Muscle layer of duodenum (tissue), 2 donors: ENCODE results near the gene BCAP31.

Source experiments
- H3K27ac ChIP-seq: one replicate; pipeline ENCODE4 v1.7.0; 2013; ENCODE audit warnings: mild to moderate bottlenecking, low read length
- H3K27me3 ChIP-seq: one replicate; pipeline ENCODE4 v1.7.0; 2013; ENCODE audit warnings: low read depth, mild to moderate bottlenecking, control low read depth, low read length
- H3K36me3 ChIP-seq, 2 donors: one replicate each; pipeline ENCODE4 v1.7.0; 2013; ENCODE audit warnings: low read length in 2 of 2, control low read depth in 1 of 2, mild to moderate bottlenecking in 1 of 2; ENCODE audit not compliant: insufficient read depth in 2 of 2, control insufficient read depth in 1 of 2
- H3K4me1 ChIP-seq, 2 donors: one replicate each; pipeline ENCODE4 v1.7.0; 2013; ENCODE audit warnings: low read length in 2 of 2, mild to moderate bottlenecking in 2 of 2, control low read depth in 1 of 2, moderate library complexity in 1 of 2; ENCODE audit not compliant: insufficient read depth in 2 of 2, control insufficient read depth in 1 of 2
- H3K4me3 ChIP-seq, 2 donors: one replicate each; pipeline ENCODE4 v1.7.0; 2013; ENCODE audit warnings: low read length in 2 of 2, low read depth in 1 of 2, mild to moderate bottlenecking in 1 of 2
- H3K9me3 ChIP-seq, 2 donors: one replicate each; pipeline ENCODE4 v1.7.0; 2013; ENCODE audit warnings: low read length in 2 of 2, control low read depth in 1 of 2, mild to moderate bottlenecking in 1 of 2; ENCODE audit not compliant: control insufficient read depth in 1 of 2
- donor health status: healthy.

The BCAP31 gene

DNA sequence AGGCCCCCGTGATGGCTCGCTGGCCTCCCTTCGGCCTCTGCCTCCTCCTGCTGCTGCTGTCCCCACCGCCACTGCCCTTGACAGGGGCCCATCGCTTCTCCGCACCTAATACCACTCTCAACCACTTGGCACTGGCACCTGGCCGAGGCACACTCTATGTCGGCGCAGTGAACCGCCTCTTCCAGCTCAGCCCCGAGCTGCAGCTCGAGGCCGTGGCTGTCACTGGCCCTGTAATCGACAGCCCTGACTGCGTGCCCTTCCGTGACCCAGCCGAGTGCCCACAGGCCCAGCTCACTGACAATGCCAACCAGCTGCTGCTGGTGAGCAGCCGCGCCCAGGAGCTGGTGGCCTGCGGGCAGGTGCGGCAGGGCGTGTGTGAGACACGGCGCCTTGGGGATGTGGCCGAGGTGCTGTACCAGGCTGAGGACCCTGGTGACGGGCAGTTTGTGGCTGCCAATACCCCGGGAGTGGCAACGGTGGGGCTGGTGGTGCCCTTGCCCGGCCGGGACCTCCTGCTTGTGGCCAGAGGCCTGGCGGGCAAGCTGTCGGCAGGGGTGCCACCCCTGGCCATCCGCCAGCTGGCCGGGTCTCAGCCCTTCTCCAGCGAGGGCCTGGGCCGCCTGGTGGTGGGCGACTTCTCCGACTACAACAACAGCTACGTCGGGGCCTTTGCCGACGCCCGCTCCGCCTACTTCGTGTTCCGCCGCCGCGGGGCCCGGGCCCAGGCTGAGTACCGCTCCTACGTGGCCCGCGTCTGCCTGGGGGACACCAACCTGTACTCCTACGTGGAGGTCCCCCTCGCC is 42.9 kb upstream of the BCAP31 start:
- H3K9me3 ChIP-seq = no peaks in the 10 kb centered on the region
- H3K36me3 ChIP-seq = peaks cover 0 to 7% of the 10 kb centered on the region in 2 donors
- peaks cover 0 to 3% of the 10 kb centered on the region in 2 donors for H3K4me1 ChIP-seq
- H3K27me3 ChIP-seq = no peaks in the 10 kb centered on the region
- peak overlapping the region in 1 of 2 donors; percentile 52 for H3K4me3 ChIP-seq
- H3K27ac ChIP-seq = no peak overlapping the region

DNA sequence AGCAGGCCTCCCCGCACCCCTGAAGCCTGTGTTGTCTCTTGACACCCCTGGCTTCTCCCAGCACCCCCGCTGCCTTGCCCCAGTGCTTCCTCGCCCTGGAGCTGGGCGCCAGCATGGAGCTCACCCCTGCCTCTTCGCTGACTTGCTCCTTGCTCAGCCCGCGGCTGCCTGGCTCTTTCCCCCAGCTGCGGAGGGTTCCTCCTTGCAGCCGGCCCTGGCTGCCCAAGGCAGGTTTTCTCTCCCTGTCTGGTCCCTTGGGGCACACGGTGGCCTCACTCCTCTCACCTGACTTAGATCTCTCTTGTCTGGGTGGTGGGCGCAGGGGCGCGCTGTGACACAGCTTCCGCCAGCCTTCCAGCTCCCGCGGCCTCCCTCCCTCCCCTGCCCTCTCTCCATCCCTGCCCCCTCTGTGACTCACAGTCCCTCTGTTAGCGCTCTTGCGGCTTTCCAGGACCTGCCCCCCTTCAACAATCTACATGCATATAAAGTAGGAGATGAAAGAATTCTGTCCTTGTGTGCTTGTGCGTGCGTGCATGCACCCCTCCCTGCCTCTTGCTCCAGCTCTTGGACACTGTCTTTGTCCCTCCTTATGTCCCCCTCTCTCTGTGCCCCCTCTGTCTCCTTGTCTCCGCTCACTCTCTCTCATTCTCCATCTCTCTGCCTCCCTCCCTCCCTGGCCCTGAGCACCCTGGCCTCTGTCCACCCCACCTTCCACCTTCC is 42.1 kb upstream of the BCAP31 start:
- Histone ChIP-seq H3K27me3 (no peaks in the 10 kb centered on the region), H3K4me1 (peaks cover 0 to 3% of the 10 kb centered on the region in 2 donors), H3K4me3 (peak overlapping the region in 1 of 2 donors; percentile 52), H3K27ac (no peak overlapping the region), H3K9me3 (no peaks in the 10 kb centered on the region), H3K36me3 (peaks cover 0 to 5% of the 10 kb centered on the region in 2 donors)

DNA sequence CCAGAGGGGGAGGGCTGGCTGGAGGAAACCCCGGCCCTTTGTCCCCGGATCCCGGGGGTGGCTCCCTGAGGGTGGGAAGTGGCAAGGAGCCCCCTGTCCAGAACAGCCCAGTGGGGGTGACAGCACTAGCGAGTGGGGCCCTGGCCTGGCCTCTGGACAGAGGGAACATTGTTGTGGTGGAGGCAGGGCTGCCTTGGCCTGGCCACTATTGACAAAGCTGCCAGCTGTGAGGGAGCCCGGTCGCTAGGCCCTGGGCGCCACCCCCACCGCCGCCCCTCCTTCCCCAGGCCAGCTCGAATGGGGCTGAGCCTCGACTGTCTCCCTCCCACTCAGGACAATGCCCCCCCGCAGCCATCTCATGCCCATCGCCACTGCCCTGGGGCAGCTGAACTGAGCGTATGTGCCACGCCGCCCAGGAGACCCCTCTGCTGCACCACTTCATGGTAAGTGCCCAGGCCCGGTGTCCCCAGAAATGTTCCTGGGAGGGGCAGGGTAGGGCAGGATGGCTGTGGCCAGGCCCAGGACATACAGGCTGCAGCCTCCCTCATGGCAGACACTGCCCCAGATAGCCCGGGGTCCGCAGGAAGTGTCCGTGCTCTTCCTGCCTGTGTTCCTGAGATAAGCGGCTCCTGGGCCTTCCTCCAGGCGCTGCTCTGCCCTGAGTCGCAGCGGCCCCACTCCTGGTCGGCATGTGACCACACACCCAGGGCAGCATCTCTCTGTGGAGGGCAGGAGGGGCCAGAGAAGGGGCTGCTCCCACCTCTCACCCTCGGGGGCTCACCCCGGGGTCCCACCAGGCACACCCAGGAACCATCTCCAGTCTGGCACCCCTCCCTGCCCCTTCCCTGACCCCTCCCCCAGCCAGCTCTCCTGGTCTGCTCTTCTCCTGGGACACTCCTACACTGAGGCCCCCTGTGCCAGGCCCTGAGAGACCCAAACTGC is 41.2 kb upstream of the BCAP31 start:
- H3K4me3 ChIP-seq = peak overlapping the region in 1 of 2 donors; percentile 52
- H3K9me3 ChIP-seq = no peaks in the 10 kb centered on the region
- no peak overlapping the region for H3K27ac ChIP-seq
- no peaks in the 10 kb centered on the region for H3K36me3 ChIP-seq
- peaks cover 0 to 3% of the 10 kb centered on the region in 2 donors for H3K4me1 ChIP-seq
- H3K27me3 ChIP-seq = no peaks in the 10 kb centered on the region

DNA sequence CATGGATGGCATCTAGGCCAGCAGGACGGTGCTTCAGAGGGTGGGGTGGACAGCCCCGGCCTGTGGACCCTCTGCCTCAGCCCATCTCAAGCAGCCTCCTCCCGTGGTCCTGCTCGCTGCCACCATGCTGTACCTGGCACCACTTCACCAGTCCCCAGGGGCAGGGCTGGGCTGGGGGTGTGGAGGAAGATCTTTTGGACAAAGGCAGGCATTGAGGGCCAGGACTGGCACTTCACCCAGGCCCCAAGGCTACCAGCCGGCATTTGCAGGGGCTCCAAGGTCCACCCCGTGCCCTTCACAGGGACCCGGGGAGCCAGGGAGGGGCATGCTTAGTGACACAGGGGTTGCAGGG is 40.6 kb upstream of the BCAP31 start:
- H3K9me3 ChIP-seq = no peaks in the 10 kb centered on the region
- no peak overlapping the region for H3K27ac ChIP-seq
- H3K4me1 ChIP-seq = peaks cover 0 to 3% of the 10 kb centered on the region in 2 donors
- H3K36me3 ChIP-seq = no peaks in the 10 kb centered on the region
- peak overlapping the region; percentile 16 to 52 for H3K4me3 ChIP-seq
- no peaks in the 10 kb centered on the region for H3K27me3 ChIP-seq

DNA sequence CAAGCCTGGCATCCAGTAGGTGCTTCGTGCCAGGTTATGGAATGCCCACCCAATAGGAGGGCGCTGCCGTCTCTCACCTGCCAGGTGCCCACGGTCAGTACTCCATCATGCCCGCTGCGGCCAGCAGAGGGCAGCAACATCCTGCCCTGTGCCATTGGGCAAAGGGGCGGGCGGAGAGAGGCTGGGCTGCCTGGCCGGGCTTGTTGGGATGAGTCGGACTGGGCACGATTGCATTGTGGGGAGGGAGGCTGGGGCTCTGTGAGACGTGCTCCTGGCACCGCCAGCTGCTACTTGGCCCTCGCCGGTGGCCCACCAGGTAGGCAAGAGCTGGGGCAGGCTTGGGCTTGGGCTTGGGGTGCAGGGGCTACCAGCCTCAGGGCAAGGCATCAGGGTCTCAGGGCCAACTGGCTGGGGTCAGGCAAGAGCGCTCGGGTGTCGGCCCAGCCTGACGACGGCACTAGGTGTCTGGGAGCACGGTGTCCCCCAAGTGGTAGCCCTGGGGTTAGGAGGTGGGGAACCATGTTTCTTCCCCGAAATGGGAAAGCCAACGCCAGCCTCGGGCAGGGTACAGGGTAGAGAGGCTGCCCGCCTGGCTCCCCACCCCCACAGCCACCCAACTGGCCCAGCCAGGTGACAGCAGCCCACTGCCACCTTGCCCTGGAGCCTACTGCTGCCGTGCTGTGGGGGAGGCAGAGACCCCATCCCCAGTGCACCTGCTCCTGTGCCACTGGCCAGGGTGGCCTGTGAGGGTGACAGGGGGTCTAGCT is 40.0 kb upstream of the BCAP31 start, which contains the start of gene PLXNB3:
Gene PLXNB3 (plus strand): TSS at position 261 of the 767 bp plus-strand sequence. CDS start 1,287 bp downstream, outside the sequence.
- peak within 1 kb of the TSS; percentile 16 to 52 for H3K4me3 ChIP-seq
- H3K27me3 ChIP-seq = no peaks in the 10 kb centered on the region
- no peaks in the 10 kb centered on the region for H3K36me3 ChIP-seq
- H3K27ac ChIP-seq = no peak within 1 kb of the TSS
- peaks cover 0 to 3% of the 10 kb centered on the region in 2 donors for H3K4me1 ChIP-seq
- no peaks in the 10 kb centered on the region for H3K9me3 ChIP-seq

DNA sequence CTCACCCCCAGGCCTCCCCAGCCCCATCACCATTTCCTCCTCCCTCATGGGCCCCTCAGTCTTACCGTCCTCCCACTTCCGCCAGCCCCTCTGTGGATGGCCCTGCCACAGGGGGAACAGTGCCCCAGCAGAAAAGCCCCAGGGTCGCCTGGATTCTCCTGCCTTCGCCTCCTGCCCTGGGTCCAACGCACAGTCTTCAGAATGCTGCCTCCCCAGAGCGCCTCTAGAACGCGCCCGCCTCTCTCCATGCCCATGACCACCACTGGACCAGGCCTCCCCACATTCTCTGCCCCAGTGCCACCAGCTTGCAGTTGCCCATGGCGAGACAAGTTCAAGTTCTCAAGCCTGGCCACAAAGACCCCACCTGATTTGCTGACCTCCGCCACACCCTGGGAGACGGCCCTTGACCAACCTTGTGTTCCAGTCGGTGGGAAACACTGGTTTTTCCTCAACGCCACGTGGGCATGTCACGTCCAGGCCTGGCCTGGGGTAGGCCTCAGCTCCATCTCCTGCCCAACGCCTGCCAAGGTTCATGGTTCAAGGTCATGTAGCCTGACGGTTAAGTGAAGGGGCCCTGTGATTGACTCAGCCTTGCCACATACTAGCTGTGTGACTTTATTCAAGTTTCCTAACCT is 39.2 kb upstream of the BCAP31 start:
- H3K27me3 ChIP-seq = no peaks in the 10 kb centered on the region
- H3K4me3 ChIP-seq = no peak overlapping the region
- H3K9me3 ChIP-seq = no peaks in the 10 kb centered on the region
- no peaks in the 10 kb centered on the region for H3K36me3 ChIP-seq
- no peak overlapping the region for H3K27ac ChIP-seq
- H3K4me1 ChIP-seq = peaks cover 0 to 2% of the 10 kb centered on the region in 2 donors

GRCh38 chrX:153762626-153763173 is 38.5 kb upstream of the BCAP31 start:
- no peaks in the 10 kb centered on the region for H3K9me3 ChIP-seq
- H3K4me1 ChIP-seq = no peaks in the 10 kb centered on the region
- H3K27ac ChIP-seq = no peak overlapping the region
- H3K4me3 ChIP-seq = no peak overlapping the region
- H3K36me3 ChIP-seq = no peaks in the 10 kb centered on the region
- H3K27me3 ChIP-seq = no peaks in the 10 kb centered on the region

DNA sequence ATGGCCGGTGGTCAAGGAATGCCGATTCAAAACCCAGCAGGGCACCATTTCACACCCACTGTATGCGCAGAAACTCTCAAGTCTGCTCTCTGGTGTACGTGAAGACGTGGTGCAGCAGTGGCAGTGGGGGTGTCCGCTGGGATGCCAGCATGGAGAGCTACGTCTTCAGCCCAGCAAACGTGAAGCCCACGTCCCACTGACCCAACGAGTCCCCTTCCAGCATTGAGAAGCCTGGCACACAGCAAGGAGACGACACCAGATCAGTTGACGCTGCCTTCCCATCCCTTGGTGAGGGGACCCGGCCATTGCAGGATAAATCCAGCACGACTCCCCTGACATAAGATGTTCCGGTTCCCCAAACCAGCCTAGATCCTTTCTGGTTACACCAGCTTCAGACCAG is 37.7 kb upstream of the BCAP31 start:
- Histone ChIP-seq H3K27ac (no peak overlapping the region), H3K27me3 (no peaks in the 10 kb centered on the region), H3K36me3 (no peaks in the 10 kb centered on the region), H3K4me1 (no peaks in the 10 kb centered on the region), H3K4me3 (no peak overlapping the region), H3K9me3 (no peaks in the 10 kb centered on the region)

DNA sequence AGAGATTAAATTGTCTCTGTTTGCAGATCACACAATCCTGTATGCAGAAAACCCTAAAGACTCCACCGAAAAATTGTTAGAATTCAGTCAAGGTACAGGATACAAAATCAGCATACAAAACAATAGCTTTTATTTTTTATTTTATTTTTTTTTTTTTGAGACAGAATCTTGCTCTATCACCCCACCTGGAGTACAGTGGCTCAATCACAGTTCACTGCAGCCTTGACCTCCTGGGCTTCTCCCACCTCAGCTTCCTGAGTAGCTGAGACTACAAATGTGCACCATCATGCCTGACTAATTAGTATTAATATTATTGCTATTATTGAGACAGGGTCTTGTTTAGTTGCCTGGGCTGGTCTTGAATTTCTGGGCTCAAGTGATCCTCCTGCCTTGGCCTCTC is 30.9 kb upstream of the BCAP31 start:
- Histone ChIP-seq H3K27me3 (no peaks in the 10 kb centered on the region), H3K4me1 (no peaks in the 10 kb centered on the region), H3K4me3 (no peak overlapping the region), H3K9me3 (no peaks in the 10 kb centered on the region), H3K36me3 (no peaks in the 10 kb centered on the region), H3K27ac (no peak overlapping the region)

GRCh38 chrX:153750127-153750774 is 26.1 kb upstream of the BCAP31 start:
- Histone ChIP-seq H3K4me1 (no peaks in the 10 kb centered on the region), H3K27ac (no peak overlapping the region), H3K27me3 (no peaks in the 10 kb centered on the region), H3K36me3 (no peaks in the 10 kb centered on the region), H3K9me3 (no peaks in the 10 kb centered on the region), H3K4me3 (no peak overlapping the region)
